ENCODE data around the gene PVR.
"Not testable (repeated sequence)": the region's sequence is repeated elsewhere in the genome, so short reads cannot be mapped to it uniquely, and the experiment has no call there.

PVR gene

DNA sequence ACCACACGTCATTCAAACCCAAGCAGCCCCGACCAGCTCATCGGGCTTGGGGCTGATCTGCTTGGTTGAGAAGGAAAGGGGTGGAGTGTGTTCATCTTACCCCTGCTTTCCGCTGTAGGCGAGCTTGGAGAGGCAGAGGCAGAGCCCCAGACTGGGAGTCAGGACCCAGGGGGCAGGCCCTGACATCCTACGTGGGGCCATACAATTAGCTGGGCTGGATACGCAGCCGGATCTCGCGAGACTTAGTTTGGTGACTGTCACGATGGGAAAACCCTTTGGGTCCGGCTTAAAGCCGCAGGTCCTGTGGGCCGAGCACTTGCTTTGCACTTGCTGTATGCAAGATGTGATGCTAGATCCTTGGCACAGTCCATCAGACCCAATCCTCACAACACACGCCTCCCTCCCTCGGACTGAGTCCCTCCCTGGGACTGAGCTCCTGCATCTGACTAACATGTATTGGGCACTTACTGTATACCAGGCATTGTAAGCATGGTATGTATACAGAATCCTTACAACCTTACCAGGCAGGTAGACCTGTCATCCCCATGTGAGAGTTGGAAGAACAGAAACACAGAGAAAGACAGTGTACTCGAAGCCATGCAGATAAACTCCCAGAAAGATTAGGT, 59.0 kb downstream of the PVR start:
- DNase-seq, result no peak

DNA sequence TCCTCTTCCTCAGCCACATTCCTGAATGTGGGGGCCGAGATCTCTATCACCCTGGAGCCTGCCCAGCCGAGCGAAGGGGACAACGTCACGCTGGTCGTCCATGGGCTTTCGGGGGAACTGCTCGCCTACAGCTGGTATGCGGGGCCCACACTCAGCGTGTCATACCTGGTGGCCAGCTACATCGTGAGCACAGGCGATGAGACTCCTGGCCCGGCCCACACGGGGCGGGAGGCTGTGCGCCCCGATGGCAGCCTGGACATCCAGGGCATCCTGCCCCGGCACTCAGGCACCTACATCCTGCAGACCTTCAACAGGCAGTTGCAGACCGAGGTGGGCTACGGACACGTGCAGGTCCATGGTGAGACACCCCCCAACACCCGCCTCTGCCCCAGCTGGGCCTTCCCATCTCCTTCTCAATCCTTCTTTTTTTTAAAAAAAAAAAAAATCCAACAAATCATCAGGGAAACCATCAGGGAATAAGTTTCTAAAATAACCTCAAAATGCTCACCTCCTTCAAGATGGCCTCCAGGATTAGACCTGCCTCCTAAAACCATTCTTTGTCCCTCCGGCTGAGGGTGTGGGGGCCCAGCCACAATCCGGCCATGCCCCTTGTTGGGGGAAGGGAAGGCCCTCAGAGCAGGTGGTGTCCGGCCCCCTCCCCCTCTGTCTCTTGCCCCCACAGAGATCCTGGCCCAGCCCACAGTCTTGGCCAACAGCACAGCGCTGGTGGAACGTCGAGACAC, 59.8 kb downstream of the PVR start:
- no peak for DNase-seq

DNA sequence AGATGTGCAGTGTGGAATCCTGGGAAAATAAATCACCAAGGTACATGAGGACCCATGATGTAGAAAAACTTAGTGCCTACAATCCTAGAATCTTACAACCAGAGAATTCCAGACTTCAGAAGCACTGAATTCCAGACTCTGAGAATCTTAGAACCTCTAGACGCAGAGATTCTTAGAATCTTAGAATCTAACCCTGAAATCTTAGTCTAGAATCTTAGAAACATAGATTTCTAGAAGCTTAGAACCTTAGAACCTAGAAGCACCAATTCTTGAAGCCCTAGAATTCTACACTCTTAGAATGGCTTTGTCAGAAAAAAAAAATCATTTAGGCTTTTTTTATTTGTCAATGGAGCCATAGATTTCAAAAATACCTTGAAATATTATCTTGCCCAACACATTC, 61.3 kb downstream of the PVR start:
- no peak for DNase-seq

DNA sequence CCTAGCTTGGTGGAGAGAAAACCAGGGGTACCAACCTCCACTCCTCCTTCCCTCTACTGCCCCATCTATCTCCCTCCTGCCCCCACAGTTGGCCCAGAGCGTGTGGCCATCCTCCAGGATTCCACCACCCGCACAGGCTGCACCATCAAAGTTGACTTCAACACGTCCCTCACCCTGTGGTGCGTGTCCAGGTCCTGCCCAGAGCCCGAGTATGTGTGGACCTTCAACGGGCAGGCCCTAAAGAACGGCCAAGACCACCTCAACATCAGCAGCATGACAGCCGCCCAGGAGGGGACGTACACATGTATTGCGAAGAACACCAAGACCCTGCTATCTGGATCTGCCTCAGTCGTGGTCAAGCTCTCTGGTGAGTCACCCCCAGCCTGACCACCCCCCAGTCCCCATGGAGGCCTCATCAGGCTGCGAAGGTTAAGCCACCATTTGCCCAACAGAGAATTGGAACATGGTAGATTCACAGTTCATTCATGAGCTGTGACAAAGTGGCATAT, 61.8 kb downstream of the PVR start:
- DNase-seq, result no peak

DNA sequence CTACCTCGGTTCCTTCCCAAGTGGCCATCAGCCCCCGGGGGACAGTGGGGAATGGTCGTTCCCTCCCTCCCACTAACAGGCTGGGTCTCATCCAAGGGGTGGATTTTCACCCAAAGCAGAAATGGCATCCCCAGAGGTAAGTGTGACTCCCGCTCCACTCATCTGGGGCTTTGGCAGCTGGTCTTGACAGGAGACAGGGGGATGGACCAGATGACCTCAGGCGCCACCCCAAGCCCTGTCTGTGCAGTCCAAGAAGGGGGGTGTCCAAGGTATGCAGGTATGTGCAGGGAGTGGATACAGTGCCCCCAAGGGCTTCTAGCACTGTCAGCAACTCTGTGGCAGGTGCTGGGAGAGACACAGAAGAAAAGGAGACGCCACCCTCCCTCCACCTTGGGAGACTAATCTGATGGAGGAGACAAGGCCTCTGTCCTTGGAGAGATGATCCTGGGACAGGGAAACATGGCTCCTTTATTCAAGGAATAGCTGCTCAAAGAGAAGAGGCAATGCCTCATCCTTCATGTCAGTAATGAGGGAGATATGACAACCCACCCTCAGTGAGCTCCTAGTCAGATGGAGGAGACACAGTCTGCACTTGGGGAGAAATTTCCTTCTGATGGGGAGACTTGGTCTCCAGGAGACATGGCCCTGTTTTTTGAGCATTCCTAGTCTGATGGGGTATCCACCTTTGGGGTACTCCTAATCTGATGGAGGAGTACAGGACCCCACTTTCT, 63.0 kb downstream of the PVR start:
- no peak for DNase-seq

DNA sequence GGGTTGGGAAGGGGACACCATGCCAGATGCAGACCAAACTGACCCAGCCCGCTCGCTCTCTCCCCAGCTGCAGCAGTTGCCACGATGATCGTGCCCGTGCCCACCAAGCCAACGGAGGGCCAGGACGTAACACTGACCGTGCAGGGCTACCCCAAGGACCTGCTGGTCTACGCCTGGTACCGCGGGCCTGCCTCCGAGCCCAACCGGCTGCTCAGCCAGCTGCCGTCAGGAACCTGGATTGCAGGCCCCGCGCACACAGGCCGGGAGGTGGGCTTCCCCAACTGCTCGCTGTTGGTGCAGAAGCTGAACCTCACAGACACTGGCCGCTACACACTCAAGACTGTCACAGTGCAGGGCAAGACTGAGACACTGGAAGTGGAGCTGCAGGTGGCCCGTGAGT, 64.1 kb downstream of the PVR start:
- no peak for DNase-seq

DNA sequence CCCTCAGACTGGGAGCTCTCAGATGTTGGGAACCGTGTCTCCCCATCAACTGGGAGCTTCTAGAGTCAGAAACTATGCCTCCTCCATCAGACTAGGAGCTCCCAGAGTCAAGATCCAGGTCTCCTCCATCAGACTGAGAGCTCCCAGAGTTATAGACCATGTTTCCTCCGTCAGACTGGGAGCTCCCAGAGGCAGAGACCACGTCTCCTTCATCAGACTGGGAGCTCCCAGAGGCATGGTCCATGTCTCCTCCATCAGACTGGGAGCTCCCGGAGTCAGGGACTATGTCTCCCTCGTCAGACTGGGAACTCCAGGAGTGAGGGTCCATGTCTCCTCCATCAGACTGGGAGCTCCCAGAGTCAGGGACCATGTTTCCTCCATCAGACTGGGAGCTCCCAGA, 65.2 kb downstream of the PVR start:
- DNase-seq, result no peak

DNA sequence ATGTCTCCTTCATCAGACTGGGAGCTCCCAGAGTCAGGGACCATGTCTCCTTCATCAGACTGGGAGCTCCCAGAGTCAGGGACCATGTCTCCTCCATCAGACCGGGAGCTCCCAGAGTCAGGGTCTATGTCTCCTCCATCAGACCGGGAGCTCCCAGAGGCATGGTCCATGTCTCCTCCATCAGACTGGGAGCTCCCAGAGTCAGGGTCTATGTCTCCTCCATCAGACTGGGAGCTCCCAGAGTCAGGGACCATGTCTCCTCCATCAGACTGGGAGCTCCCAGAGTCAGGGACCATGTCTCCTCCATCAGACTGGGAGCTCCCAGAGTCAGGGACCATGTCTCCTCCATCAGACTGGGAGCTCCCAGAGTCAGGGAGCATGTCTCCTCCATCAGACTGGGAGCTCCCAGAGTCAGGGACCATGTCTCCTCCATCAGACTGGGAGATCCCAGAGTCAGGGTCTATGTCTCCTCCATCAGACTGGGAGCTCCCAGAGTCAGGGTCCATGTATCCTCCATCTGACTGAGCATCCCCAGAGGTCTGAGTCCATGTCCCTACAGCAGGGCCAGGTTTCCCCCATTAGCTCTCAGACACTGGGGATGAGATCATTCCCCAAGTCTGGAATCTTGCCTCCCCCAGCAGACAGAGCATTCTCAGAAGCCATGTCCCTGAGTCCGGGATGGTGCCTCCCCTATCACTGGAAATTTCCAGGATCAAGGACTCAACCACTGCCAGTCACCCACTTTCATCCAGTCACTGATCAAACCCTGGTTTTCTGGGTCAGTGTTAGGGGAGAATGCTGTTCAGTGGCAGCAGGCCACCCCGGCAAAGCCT, 65.9 kb downstream of the PVR start:
- DNase-seq, result not testable (repeated sequence)

DNA sequence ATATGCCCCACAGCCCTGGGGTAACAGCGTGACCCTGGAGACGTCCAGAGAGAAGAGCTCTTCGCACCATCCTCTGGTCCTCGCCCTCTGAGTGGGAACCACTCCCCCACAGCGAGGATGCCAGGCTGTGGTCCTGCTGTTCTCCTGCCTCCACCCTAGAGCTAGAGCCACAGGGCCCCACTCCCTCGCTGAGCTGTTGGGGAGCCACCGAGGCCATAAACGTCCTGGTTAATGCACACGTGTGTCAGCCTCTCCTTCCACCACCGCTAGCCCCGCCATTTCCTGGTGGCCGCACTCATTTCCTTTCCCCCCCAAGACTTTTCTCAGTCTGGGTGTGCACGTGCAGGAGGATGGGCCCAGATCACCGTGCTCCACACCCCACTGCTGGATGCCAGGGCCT, 66.8 kb downstream of the PVR start:
- no peak for DNase-seq

DNA sequence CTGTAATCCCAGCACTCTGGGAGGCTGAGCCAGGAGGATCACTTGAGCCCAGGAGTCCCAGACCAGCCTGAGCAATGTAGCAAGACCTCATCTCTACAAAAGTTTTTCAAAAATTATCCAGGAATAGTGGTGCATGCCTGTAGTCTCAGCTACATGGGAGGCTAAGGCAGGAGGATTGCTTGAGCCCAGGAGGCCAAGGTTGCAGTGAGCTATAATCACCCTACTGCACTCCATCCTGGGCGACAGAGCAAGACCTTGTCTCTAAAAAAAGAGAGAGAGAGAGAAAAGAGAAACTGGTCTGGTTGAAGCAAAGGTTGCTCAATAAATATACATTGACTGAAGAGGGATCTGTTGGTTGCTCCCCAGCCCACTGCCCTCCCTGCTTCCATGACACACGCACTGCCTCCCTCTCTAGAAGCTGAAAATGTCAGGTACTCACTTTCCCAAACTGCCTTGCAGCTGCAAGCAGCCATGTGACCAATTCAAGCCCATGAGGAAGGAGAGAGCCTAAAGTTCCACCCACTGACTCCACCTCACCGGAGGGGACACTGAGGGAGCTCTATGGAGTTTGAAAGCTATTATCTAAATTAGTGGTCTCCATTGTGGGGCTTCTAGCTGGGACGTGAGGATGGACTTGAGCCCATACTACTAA, 69.3 kb downstream of the PVR start:
- DNase-seq, result no peak

Measured in T1000 (cell line).